HEK293 (cell line): ENCODE results near the gene SLC14A1.

Experiments
- CTCF ChIA-PET: fragments of 350-600 bp; formaldehyde crosslinking; extraction: SDS; loops from one replicate; lab custom pipeline; 2021; ENCODE audit warnings: antibody characterized with exemption; lab: Yijun Ruan, JAX
- POLR2A ChIA-PET: fragments of 300-600 bp; formaldehyde crosslinking; extraction: SDS; loops from one replicate; lab custom pipeline; 2020; ENCODE audit warnings: antibody characterized with exemption, inconsistent platforms; lab: Yijun Ruan, JAX
- H3K27ac ChIP-seq: fragments of 200-500 bp; sonication (Bioruptor generic); 2 replicates; pipeline ENCODE4 v1.5.1; 2014; ENCODE audit warnings: low read depth, low read length, control low read depth, inconsistent platforms; ENCODE audit errors: extremely low read depth
- H3K36me3 ChIP-seq, 2 experiments: fragments of 200-500 bp in 1 of 2; sonication (Bioruptor generic) in 1 of 2; 1 replicate in 1 of 2; 2 replicates in 1 of 2; pipeline ENCODE4 v1.5.1; 2014 to 2017; ENCODE audit warnings: inconsistent platforms in 2 of 2, low read length in 2 of 2; ENCODE audit not compliant: control insufficient read depth in 2 of 2, insufficient read depth in 1 of 2
- H3K4me1 ChIP-seq: fragments of 200-500 bp; sonication (Bioruptor generic); 2 replicates; pipeline ENCODE4 v1.5.1; 2014; ENCODE audit warnings: mild to moderate bottlenecking, low read length, inconsistent platforms; ENCODE audit not compliant: control insufficient read depth, insufficient read depth
- H3K4me3 ChIP-seq: 2 replicates; pipeline ENCODE4 v1.5.1; 2011; ENCODE audit warnings: low read depth, mild to moderate bottlenecking, control low read depth, low read length, moderate library complexity
- H3K9me3 ChIP-seq: fragments of 200-500 bp; sonication (Bioruptor generic); 2 replicates; pipeline ENCODE4 v1.5.1; 2014; ENCODE audit warnings: low read depth, low read length, inconsistent platforms; ENCODE audit not compliant: control insufficient read depth, insufficient read depth
- BCL6B ChIP-seq: fragments of 450-650 bp; formaldehyde crosslinking; IDR thresholded peaks from 2 replicates; pipeline ENCODE4 v1.5.1; 2017; ENCODE audit warnings: missing biosample characterization, missing genetic modification characterization
- HOXA7 ChIP-seq: sonication (generic); formaldehyde crosslinking; IDR thresholded peaks from 2 replicates; pipeline ENCODE4 v1.8.1; 2022; ENCODE audit warnings: missing genetic modification reagents, borderline replicate concordance
- HOXD13 ChIP-seq: sonication (generic); formaldehyde crosslinking; IDR thresholded peaks from 2 replicates; pipeline ENCODE4 v1.8.0; 2022; ENCODE audit warnings: missing genetic modification reagents, borderline replicate concordance
- ZBTB49 ChIP-seq: fragments of 450-650 bp; formaldehyde crosslinking; IDR thresholded peaks from 2 replicates; pipeline ENCODE4 v1.5.1; 2016; ENCODE audit warnings: missing biosample characterization, missing genetic modification characterization, low read depth
- ZBTB8A ChIP-seq: fragments of 450-650 bp; formaldehyde crosslinking; IDR thresholded peaks from 2 replicates; pipeline ENCODE4 v1.5.1; 2016; ENCODE audit warnings: missing biosample characterization, missing genetic modification characterization
- ZNF133 ChIP-seq: fragments of 450-650 bp; formaldehyde crosslinking; IDR thresholded peaks from 2 replicates; pipeline ENCODE4 v1.5.1; 2016; ENCODE audit warnings: missing biosample characterization, missing genetic modification characterization
- ZNF16 ChIP-seq: fragments of 450-650 bp; formaldehyde crosslinking; IDR thresholded peaks from 2 replicates; pipeline ENCODE4 v1.5.1; 2016; ENCODE audit warnings: low read depth, missing biosample characterization, missing genetic modification characterization
- ZNF2 ChIP-seq: fragments of 450-650 bp; formaldehyde crosslinking; IDR thresholded peaks from 2 replicates; pipeline ENCODE4 v1.5.1; 2016; ENCODE audit warnings: missing biosample characterization, missing genetic modification characterization
- ZNF214 ChIP-seq: fragments of 450-650 bp; formaldehyde crosslinking; IDR thresholded peaks from 2 replicates; pipeline ENCODE4 v1.5.1; 2017; ENCODE audit warnings: missing biosample characterization, mild to moderate bottlenecking, missing genetic modification characterization, borderline replicate concordance
- ZNF24 ChIP-seq: fragments of 450-650 bp; formaldehyde crosslinking; IDR thresholded peaks from 2 replicates; pipeline ENCODE4 v1.5.1; 2016; ENCODE audit warnings: missing biosample characterization, missing genetic modification characterization
- ZNF248 ChIP-seq: fragments of 450-650 bp; formaldehyde crosslinking; IDR thresholded peaks from 2 replicates; pipeline ENCODE4 v1.5.1; 2017; ENCODE audit warnings: missing biosample characterization, missing genetic modification characterization
- ZNF514 ChIP-seq: fragments of 450-650 bp; formaldehyde crosslinking; IDR thresholded peaks from 2 replicates; pipeline ENCODE4 v1.5.1; 2016; ENCODE audit warnings: missing biosample characterization, missing genetic modification characterization
- ZNF529 ChIP-seq: fragments of 450-650 bp; formaldehyde crosslinking; IDR thresholded peaks from 2 replicates; pipeline ENCODE4 v1.5.1; 2017; ENCODE audit warnings: missing genetic modification characterization, missing biosample characterization; ENCODE audit not compliant: insufficient replicate concordance
- ZNF585B ChIP-seq: fragments of 450-650 bp; formaldehyde crosslinking; IDR thresholded peaks from 2 replicates; pipeline ENCODE4 v1.5.1; 2016; ENCODE audit warnings: missing biosample characterization, missing genetic modification characterization
- ZNF654 ChIP-seq: fragments of 450-650 bp; formaldehyde crosslinking; IDR thresholded peaks from 2 replicates; pipeline ENCODE4 v1.5.1; 2016; ENCODE audit warnings: low read depth, missing biosample characterization, missing genetic modification characterization
- ZNF747 ChIP-seq: fragments of 450-650 bp; formaldehyde crosslinking; IDR thresholded peaks from 2 replicates; pipeline ENCODE4 v1.5.1; 2016; ENCODE audit warnings: missing biosample characterization, missing genetic modification characterization
- ZNF791 ChIP-seq: fragments of 450-650 bp; formaldehyde crosslinking; IDR thresholded peaks from 2 replicates; pipeline ENCODE4 v1.5.1; 2016; ENCODE audit warnings: missing biosample characterization, missing genetic modification characterization
- ZSCAN4 ChIP-seq: fragments of 450-650 bp; formaldehyde crosslinking; IDR thresholded peaks from 2 replicates; pipeline ENCODE4 v1.5.1; 2017; ENCODE audit warnings: missing biosample characterization, missing genetic modification characterization
- TF ChIP-seq, protein P1 (sequence below): fragments of 450-650 bp; formaldehyde crosslinking; IDR thresholded peaks from 2 replicates; pipeline ENCODE4 v1.5.1; 2017; ENCODE audit warnings: missing biosample characterization, missing genetic modification characterization

Gene SLC14A1

DNA sequence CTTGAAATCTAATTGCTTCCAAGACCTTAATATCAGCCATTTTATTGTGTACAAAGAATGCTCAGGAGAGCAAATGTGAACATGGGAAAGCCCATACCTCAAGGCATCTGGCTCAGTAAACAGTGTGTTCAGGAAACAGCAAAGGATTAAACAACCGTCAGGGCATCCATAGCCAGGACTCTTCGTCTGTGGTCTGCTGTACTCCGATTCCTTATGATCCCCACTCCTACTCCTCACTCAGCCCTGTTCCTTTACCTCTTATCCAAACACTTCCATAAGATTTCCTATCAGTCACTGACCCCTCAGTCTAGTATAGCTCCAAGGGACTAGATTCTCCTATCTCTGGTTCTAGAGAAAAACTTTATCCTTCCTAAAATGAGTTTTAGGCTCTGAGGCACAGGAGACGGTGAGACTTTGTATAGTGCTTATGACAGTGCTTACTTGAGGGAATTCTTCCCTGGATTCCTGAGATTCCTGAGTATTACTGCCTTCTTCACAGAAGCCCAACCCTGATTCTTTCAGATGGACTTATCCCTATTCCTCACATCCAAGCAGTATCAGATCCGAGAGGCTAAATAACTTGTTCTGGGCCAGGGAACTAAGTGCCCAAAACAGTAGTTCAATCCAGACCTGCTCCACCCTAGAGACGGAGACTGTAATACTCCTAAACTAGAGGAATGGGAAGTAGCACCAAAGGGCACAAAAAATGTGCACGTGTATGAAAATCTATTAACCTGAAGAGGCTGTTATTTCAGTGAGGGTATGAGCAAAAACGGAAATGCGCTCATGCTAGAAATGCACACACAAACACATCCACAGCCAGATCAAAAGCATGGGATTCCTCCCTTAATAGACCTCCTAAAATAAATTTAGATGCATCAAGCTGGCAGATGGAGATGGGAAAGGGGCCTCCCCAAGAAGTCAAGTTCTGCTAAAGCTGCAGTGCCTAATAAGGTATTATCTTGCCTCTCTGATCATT lies 59.4 kb downstream of the SLC14A1 start:
- no peaks in the 10 kb centered on the region for H3K9me3 ChIP-seq
- no peaks in the 10 kb centered on the region; a peak in 1 of 3 replicates for H3K36me3 ChIP-seq
- H3K4me1 ChIP-seq = no peaks in the 10 kb centered on the region
- TF ChIP-seq ZNF24 = no peak
- no peak for TF ChIP-seq ZNF248 (tag by site-specific recombination)
- TF ChIP-seq HOXD13 = no peak
- TF ChIP-seq ZNF214 (tag by site-specific recombination) = no peak
- no peak for TF ChIP-seq ZNF133 (tag by site-specific recombination)
- TF ChIP-seq, protein P1, sequence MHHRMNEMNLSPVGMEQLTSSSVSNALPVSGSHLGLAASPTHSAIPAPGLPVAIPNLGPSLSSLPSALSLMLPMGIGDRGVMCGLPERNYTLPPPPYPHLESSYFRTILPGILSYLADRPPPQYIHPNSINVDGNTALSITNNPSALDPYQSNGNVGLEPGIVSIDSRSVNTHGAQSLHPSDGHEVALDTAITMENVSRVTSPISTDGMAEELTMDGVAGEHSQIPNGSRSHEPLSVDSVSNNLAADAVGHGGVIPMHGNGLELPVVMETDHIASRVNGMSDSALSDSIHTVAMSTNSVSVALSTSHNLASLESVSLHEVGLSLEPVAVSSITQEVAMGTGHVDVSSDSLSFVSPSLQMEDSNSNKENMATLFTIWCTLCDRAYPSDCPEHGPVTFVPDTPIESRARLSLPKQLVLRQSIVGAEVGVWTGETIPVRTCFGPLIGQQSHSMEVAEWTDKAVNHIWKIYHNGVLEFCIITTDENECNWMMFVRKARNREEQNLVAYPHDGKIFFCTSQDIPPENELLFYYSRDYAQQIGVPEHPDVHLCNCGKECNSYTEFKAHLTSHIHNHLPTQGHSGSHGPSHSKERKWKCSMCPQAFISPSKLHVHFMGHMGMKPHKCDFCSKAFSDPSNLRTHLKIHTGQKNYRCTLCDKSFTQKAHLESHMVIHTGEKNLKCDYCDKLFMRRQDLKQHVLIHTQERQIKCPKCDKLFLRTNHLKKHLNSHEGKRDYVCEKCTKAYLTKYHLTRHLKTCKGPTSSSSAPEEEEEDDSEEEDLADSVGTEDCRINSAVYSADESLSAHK (tag by site-specific recombination) = no peak
- TF ChIP-seq BCL6B (tag by site-specific recombination) = no peak
- TF ChIP-seq ZNF791 (tag by site-specific recombination) = no peak
- no peak for TF ChIP-seq ZNF654
- no peak for TF ChIP-seq ZNF585B (tag by site-specific recombination)
- no peak for TF ChIP-seq ZNF16
- no peak for TF ChIP-seq ZNF514 (tag by site-specific recombination)
- TF ChIP-seq HOXA7 = no peak
- TF ChIP-seq ZSCAN4 (tag by site-specific recombination) = no peak
- TF ChIP-seq ZBTB49 = no peak
- TF ChIP-seq ZNF529 (tag by site-specific recombination) = no peak
- TF ChIP-seq ZNF747 (tag by site-specific recombination) = no peak
- no peak overlapping the region for H3K4me3 ChIP-seq
- POLR2A ChIA-PET = no interaction called here
- CTCF ChIA-PET = no interaction called here
- H3K27ac ChIP-seq = no peak overlapping the region

- CTCF ChIA-PET = no interaction called here
- Histone ChIP-seq H3K9me3 (no peaks in the 10 kb centered on the region), H3K4me3 (no peak overlapping the region), H3K36me3 (no peaks in the 10 kb centered on the region; a peak in 1 of 3 replicates), H3K4me1 (no peaks in the 10 kb centered on the region), H3K27ac (no peak overlapping the region)
- POLR2A ChIA-PET = no interaction called here
- TF ChIP-seq ZNF514 (tag by site-specific recombination) (no peak), ZBTB8A (tag by site-specific recombination) (no peak), ZNF2 (tag by site-specific recombination) (no peak)
Observed at GRCh38 chr18:45785134-45785533, 61.2 kb downstream of the SLC14A1 start.
